A549 (cell line): ENCODE data around the gene SIK2. TPM values are rescaled to one million over a fixed set of nuclear protein-coding genes. Genes with fewer than 3 reads are reported as not detected.
"Not testable (repeated sequence)": the region's sequence is repeated elsewhere in the genome, so short reads cannot be mapped to it uniquely, and the experiment has no call there.

Experiments used
- ATAC-seq, 2 experiments: fragments of 200-7000 bp in 1 of 2; fragments of >200 bp in 1 of 2; cut with Nextera tagmentation in 1 of 2; cut with Tn5 transposase in 1 of 2; 3 replicates each; pipeline versions ENCODE4 v1.8.0 to v1.9.1; 2018 to 2020; ENCODE audit warnings: mild to moderate bottlenecking in 1 of 2, moderate library complexity in 1 of 2
- CTCF ChIA-PET: fragments of 300-600 bp; sonication (Branson Sonifier 250); formaldehyde crosslinking; extraction: SDS; loops from one replicate; lab custom pipeline; 2021; ENCODE audit warnings: antibody characterized with exemption, inconsistent platforms; lab: Yijun Ruan, JAX
- POLR2A ChIA-PET: fragments of 350-600 bp; formaldehyde crosslinking; extraction: SDS; loops from one replicate; lab custom pipeline; 2021; ENCODE audit warnings: antibody characterized with exemption, inconsistent platforms; lab: Yijun Ruan, JAX
- DNase-seq, 2 experiments: peaks; one replicate each; pipeline versions ENCODE4 v3.0.0 to v3.0.0-alpha.2; 2011 to 2016; ENCODE audit warnings: low read depth in 1 of 2, low spot score in 1 of 2
- FAIRE-seq: peaks from 2 replicates; lab custom pipeline; 2011; peaks lifted over from hg19 to GRCh38; lab: Jason Lieb, UNC
- H3K27ac ChIP-seq, 2 experiments: fragments of >200 bp; sonication (Bioruptor Twin); formaldehyde crosslinking; 3 replicates each; pipeline ENCODE4 v1.5.1; 2016 to 2017
- H3K4me1 ChIP-seq: fragments of >200 bp; sonication (Bioruptor Twin); formaldehyde crosslinking; 3 replicates; pipeline ENCODE4 v1.6.1; 2016
- H3K4me2 ChIP-seq: fragments of >200 bp; sonication (Bioruptor Twin); formaldehyde crosslinking; 3 replicates; pipeline ENCODE4 v1.6.1; 2016
- H3K4me3 ChIP-seq: fragments of >200 bp; sonication (Bioruptor Twin); formaldehyde crosslinking; 3 replicates; pipeline ENCODE4 v1.5.1; 2016
- H3K9me3 ChIP-seq: fragments of >200 bp; sonication (Bioruptor Twin); formaldehyde crosslinking; 3 replicates; pipeline ENCODE4 v1.6.1; 2016
- CBX2 ChIP-seq: fragments of 200-600 bp; sonication (generic); IDR thresholded peaks from 2 replicates; pipeline ENCODE4 v1.6.1; 2016; ENCODE audit warnings: low read depth, mild to moderate bottlenecking, borderline replicate concordance
- CBX8 ChIP-seq: fragments of 200-600 bp; sonication (generic); IDR thresholded peaks from 2 replicates; pipeline ENCODE4 v1.6.1; 2016
- CTCF ChIP-seq: fragments of >200 bp; sonication (Bioruptor Twin); formaldehyde crosslinking; IDR thresholded peaks from 3 replicates; pipeline ENCODE4 v1.5.1; 2016
- E2F6 ChIP-seq: IDR thresholded peaks from 2 replicates; pipeline ENCODE4 v1.6.1; 2012; ENCODE audit warnings: low read depth, borderline replicate concordance
- EHMT2 ChIP-seq: fragments of 200-600 bp; sonication (generic); IDR thresholded peaks from 2 replicates; pipeline ENCODE4 v1.6.1; 2016; ENCODE audit warnings: antibody characterized with exemption, low read depth, mild to moderate bottlenecking, moderate library complexity
- ESRRA ChIP-seq: fragments of 150-350 bp; IDR thresholded peaks from 2 replicates; pipeline ENCODE4 v1.6.1; 2014; ENCODE audit warnings: mild to moderate bottlenecking, low read length, borderline replicate concordance
- FOSB ChIP-seq: fragments of 250-450 bp; sonication (Bioruptor Pico); IDR thresholded peaks from 2 replicates; pipeline ENCODE4 v1.5.0; 2020; ENCODE audit warnings: mild to moderate bottlenecking, moderate library complexity
- GATA3 ChIP-seq: IDR thresholded peaks from 2 replicates; pipeline ENCODE4 v1.6.1; 2012; ENCODE audit warnings: borderline replicate concordance
- HES2 ChIP-seq: fragments of >200 bp; sonication (Bioruptor Twin); formaldehyde crosslinking; IDR thresholded peaks from 2 replicates; pipeline ENCODE4 v1.6.1; 2016
- KDM1A ChIP-seq: fragments of 200-600 bp; sonication (generic); IDR thresholded peaks from 2 replicates; pipeline ENCODE4 v1.6.1; 2016; ENCODE audit warnings: low read depth, mild to moderate bottlenecking
- MAX ChIP-seq: IDR thresholded peaks from 2 replicates; pipeline ENCODE4 v1.6.1; 2012
- MAZ ChIP-seq: fragments of 150-350 bp; IDR thresholded peaks from 2 replicates; pipeline ENCODE4 v1.6.1; 2014; ENCODE audit warnings: antibody characterized with exemption, low read depth, low read length, borderline replicate concordance
- POLR2A ChIP-seq: IDR thresholded peaks from 2 replicates; pipeline ENCODE4 v1.6.1; 2012; ENCODE audit warnings: mild to moderate bottlenecking, low read length
- REST ChIP-seq: fragments of 200-600 bp; sonication (generic); IDR thresholded peaks from 2 replicates; pipeline ENCODE4 v1.6.1; 2016; ENCODE audit warnings: antibody characterized with exemption, mild to moderate bottlenecking, moderate library complexity
- TP53 ChIP-seq: fragments of 250-450 bp; sonication (Bioruptor Pico); IDR thresholded peaks from 2 replicates; pipeline ENCODE4 v1.5.0; 2021; ENCODE audit warnings: mild to moderate bottlenecking, moderate library complexity
- USF2 ChIP-seq: fragments of 450-650 bp; IDR thresholded peaks from 2 replicates; pipeline ENCODE4 v1.6.1; 2014; ENCODE audit warnings: antibody characterized with exemption
- WGBS: methylation state at CpG from one replicate; pipeline ENCODE4 v1.1.6; 2017; ENCODE audit errors: missing lambda C conversion rate; 5-methylcytosine and 5-hydroxymethylcytosine counted together
- polyA plus RNA-seq, 4 experiments: library from polyadenylated mRNA; depleted of rRNA in 3 of 4; stranded (reverse); fragments of >200 nt; fragmentation: RNase III in 1 of 4; extraction: RNeasy Plus Mini Kit Qiagen cat#74134 plus additional on column Dnase treatment in 1 of 4; gene quantifications; 2 replicates in 3 of 4; 3 replicates in 1 of 4; pipeline ENCODE4 v1.2.3, GENCODE V29; 2011 to 2017

Gene SIK2
- polyA plus RNA-seq, 2 of the 4 experiments (the other 2 are of a cell fraction), result 4.5 to 9.0 TPM

GRCh38 chr11:111770581-111771134 is 168.4 kb downstream of the SIK2 start:
- Histone ChIP-seq H3K4me1 (peaks cover 5% of the 10 kb centered on the region; the same call in 1 of the 3 replicates), H3K9me3 (no peaks in the 10 kb centered on the region), H3K27ac (no peak overlapping the region), H3K4me2 (no peak overlapping the region), H3K4me3 (no peak overlapping the region)
- DNase-seq, result no peak
- ChIA-PET POLR2A (no interaction called here), CTCF (interaction anchor here (0.8 to 1.8 kb wide), 3 partner anchors 71 to 1493 kb away, joined by 4 to 7 read pairs (median 4); no protein-coding TSS in a partner anchor)
- no peak for TF ChIP-seq ESRRA
- ATAC-seq, result no peak
- no peak for FAIRE-seq
- WGBS, result 76% methylated on average over 4 of the region's 4 CpGs

GRCh38 chr11:111771205-111771604 is 169.0 kb downstream of the SIK2 start:
- H3K27ac ChIP-seq, ATAC-seq, POLR2A ChIA-PET, H3K4me2 ChIP-seq, H3K4me3 ChIP-seq, H3K4me1 ChIP-seq, H3K9me3 ChIP-seq, FAIRE-seq, DNase-seq: not testable (repeated sequence)
- WGBS, result 89% methylated on average over 5 of the region's 5 CpGs
- CTCF ChIA-PET, result interaction anchor here (0.8 to 1.8 kb wide), 2 partner anchors 167 to 1493 kb away, joined by 4 to 7 read pairs; no protein-coding TSS in a partner anchor

GRCh38 chr11:111772535-111772934 is 170.3 kb downstream of the SIK2 start:
- DNase-seq (no peak), ATAC-seq (no peak), FAIRE-seq (no peak)
- Histone ChIP-seq H3K4me1 (no peaks in the 10 kb centered on the region), H3K9me3 (no peaks in the 10 kb centered on the region), H3K4me2 (no peak overlapping the region), H3K4me3 (no peak overlapping the region), H3K27ac (no peak overlapping the region)
- no peak for TF ChIP-seq CBX8
- TF ChIP-seq E2F6, result no peak
- no peak for TF ChIP-seq GATA3
- no peak for TF ChIP-seq KDM1A
- TF ChIP-seq POLR2A, result no peak
- no peak for TF ChIP-seq USF2
- TF ChIP-seq HES2, result no peak
- TF ChIP-seq FOSB, result no peak
- TF ChIP-seq REST, result no peak
- no peak for TF ChIP-seq MAX
- TF ChIP-seq CBX2, result no peak
- TF ChIP-seq EHMT2, result no peak
- no peak for TF ChIP-seq TP53 (CRISPR knock-in tag)
- TF ChIP-seq MAZ, result no peak
- no peak for TF ChIP-seq CTCF
- WGBS, result 89% methylated on average over 2 of the region's 2 CpGs
- ChIA-PET CTCF (interaction anchor here (1.2 kb wide), 1 partner anchor 171 kb away, joined by 3 read pairs; no protein-coding TSS in a partner anchor), POLR2A (no interaction called here)
